ENCODE results near the gene ANKRD13A.

DNA sequence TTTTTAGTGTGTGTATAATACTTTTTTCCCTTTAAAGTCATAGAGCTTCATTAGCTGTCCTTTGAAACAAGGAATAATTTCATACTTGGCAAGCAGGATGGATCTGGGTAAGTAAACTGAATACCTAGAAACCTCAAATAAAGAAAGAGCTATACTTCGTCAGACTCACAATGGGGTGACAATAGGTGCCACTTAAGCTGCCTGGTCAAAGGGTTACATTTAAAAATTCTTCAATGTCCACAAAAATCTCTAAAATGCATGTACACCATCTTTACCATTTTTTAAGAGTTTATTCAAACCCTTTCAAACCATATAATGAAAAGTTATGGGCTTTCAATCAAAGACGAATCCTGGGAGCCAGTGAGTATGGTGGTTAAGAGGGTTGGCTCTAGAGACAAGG lies 6.1 kb upstream of the ANKRD13A start:
- TF ChIP-seq, protein P1, sequence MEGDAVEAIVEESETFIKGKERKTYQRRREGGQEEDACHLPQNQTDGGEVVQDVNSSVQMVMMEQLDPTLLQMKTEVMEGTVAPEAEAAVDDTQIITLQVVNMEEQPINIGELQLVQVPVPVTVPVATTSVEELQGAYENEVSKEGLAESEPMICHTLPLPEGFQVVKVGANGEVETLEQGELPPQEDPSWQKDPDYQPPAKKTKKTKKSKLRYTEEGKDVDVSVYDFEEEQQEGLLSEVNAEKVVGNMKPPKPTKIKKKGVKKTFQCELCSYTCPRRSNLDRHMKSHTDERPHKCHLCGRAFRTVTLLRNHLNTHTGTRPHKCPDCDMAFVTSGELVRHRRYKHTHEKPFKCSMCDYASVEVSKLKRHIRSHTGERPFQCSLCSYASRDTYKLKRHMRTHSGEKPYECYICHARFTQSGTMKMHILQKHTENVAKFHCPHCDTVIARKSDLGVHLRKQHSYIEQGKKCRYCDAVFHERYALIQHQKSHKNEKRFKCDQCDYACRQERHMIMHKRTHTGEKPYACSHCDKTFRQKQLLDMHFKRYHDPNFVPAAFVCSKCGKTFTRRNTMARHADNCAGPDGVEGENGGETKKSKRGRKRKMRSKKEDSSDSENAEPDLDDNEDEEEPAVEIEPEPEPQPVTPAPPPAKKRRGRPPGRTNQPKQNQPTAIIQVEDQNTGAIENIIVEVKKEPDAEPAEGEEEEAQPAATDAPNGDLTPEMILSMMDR (IDR thresholded peaks at IDR 0.05), result no peak
- TF ChIP-seq EP300 (IDR thresholded peaks at IDR 0.05; ENCODE audit: borderline replicate concordance in 1 of 2, low read depth in 1 of 2, low read length in 1 of 2) (no peak), FOXJ3 (CRISPR knock-in tag; IDR thresholded peaks at IDR 0.05) (no peak)

Data from SK-N-SH (cell line).